ENCODE data around the gene KRTAP17-1. TPM values are rescaled to one million over a fixed set of nuclear protein-coding genes. Genes with fewer than 3 reads are reported as not detected.

KRTAP17-1 gene
- total RNA-seq, 1 donor from 2014 or later: not detected

- no peak overlapping the region for H3K27ac ChIP-seq
- TF ChIP-seq CTCF (IDR thresholded peaks at IDR 0.05): no peak
- H3K36me3 ChIP-seq: no peaks in the 10 kb centered on the region
- DNase-seq: no peak
- H3K9me3 ChIP-seq: peaks cover 5% of the 10 kb centered on the region
- H3K4me1 ChIP-seq: no peaks in the 10 kb centered on the region
- H3K27me3 ChIP-seq (ENCODE audit: low read depth): no peaks in the 10 kb centered on the region
- intact Hi-C loops (cut with DNase I): no loop called here
- ATAC-seq: no peak
- H3K4me3 ChIP-seq: no peak overlapping the region
Measured at GRCh38 chr17:41325126-41325525, 9.6 kb upstream of the KRTAP17-1 start.

DNA sequence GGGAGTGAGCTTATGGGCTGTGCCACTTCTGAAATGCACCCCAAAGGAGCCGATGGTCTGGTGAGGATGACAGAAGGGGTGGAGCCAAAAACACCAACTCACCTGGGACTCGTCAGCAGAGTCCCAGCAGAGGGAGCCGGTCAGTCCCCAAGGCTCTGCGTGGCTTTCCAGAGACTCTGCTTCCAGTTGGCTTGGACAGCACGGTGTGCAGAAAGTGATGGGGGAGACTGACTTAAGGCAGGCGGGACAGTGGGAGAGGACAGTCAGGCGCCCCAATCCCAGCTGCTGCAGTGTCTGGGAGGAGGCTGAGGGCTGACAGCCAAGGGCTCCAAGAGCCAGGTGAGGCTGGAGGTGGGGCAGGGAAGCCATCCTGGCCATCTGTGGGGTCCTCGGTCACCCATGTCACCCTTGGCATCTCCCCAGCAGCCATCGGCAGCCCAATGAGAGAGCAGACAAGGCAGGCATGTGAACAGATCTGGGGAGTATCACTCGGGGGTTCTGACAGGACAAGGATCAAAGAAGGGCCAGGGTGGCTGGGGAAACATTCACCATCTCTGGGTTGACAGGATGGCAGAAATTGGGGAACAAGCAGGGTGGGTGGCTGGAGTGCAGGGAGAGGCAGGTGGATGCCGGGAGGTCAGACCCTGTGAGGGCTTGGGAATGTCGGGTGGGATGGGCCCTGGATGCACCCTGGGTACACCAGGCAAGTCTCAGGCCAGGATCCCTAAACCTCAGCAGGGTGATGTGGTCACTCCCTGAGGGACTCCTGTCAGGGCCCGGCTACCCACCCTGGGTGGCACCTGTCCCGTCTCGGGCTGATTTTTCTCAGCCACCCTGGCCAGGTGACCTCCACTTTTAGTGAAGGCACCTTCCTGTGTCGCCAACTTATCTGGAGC, 8.9 kb upstream of the KRTAP17-1 start:
- no peaks in the 10 kb centered on the region for H3K36me3 ChIP-seq
- no peak overlapping the region for H3K4me3 ChIP-seq
- ATAC-seq: peak; percentile 47 to 54
- H3K4me1 ChIP-seq: no peaks in the 10 kb centered on the region
- no peak for DNase-seq
- intact Hi-C loops (cut with DNase I): no loop called here
- H3K9me3 ChIP-seq: peaks cover 10% of the 10 kb centered on the region
- H3K27ac ChIP-seq: no peak overlapping the region
- TF ChIP-seq CTCF (IDR thresholded peaks at IDR 0.05): peak; percentile 10
- no peaks in the 10 kb centered on the region for H3K27me3 ChIP-seq (ENCODE audit: low read depth)

DNA sequence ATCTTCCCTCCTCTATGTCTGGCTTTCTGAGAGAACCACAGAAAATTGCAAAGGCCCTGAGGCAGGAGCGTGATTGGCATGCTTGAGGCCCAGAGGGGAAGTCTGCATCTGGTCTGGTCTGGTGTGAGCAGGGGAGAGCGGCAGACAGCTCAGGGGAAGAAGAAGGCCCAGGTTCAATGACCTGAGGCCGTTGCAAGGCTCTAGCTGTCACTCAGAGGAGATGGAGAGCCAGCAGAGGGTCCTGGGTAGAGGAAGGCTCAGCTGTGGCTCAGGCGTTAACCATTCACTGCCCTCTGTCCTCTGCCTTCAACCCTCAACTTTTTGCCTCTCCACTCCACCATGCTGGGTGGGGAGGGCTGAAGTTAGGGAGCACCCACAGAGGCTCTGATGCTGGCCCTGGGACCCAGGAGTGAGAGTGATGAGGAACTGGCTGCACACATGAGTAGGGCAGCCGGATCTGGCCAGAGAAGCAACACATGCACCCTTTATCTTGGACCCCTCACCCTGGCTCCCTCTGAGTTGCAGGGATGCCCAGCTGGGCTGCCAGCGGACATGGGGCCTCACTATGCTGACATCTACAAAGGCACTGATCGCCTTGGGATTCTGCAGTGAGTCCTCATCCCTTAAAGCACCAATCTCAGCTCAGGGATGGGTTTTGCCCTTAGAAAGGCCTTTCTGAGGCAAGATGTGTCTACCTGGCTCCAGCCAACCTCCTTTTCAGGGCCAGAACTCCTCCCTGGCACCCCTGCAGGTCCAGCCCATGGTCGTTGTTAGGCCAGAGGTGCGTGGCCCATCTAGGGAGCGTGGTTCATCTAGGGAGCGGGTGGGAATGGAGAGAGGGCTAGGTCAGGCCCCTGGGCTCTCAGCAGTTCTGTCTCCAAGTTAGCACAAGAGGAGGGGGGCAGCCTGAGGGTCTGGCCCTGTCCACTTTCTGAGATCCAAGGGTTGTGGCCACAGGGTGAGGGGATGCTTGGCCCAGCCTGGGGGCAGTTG, 7.7 kb upstream of the KRTAP17-1 start:
- DNase-seq: no peak
- intact Hi-C loops (cut with DNase I): no loop called here

GRCh38 chr17:41322094-41322902, 6.8 kb upstream of the KRTAP17-1 start:
- no peaks in the 10 kb centered on the region for H3K36me3 ChIP-seq
- intact Hi-C loops (cut with DNase I): no loop called here
- DNase-seq (no peak), ATAC-seq (peak; percentile 45 to 65)
- H3K27ac ChIP-seq: no peak overlapping the region
- no peaks in the 10 kb centered on the region for H3K27me3 ChIP-seq (ENCODE audit: low read depth)
- TF ChIP-seq CTCF (IDR thresholded peaks at IDR 0.05): peak; percentile 68
- H3K9me3 ChIP-seq: peaks cover 12% of the 10 kb centered on the region
- H3K4me1 ChIP-seq: no peaks in the 10 kb centered on the region
- H3K4me3 ChIP-seq: no peak overlapping the region

More for the DNA sequence above, 7.7 kb upstream of the KRTAP17-1 start:
- Histone ChIP-seq H3K27ac (no peak overlapping the region), H3K4me1 (no peaks in the 10 kb centered on the region), H3K4me3 (no peak overlapping the region), H3K27me3 (ENCODE audit: low read depth) (no peaks in the 10 kb centered on the region), H3K36me3 (no peaks in the 10 kb centered on the region), H3K9me3 (peaks cover 12% of the 10 kb centered on the region)
- no peak for TF ChIP-seq CTCF (IDR thresholded peaks at IDR 0.05)
- peak in 1 of 2 donors; percentile 8 for ATAC-seq

- ATAC-seq (no peak), DNase-seq (no peak)
- Histone ChIP-seq H3K27ac (no peak overlapping the region), H3K9me3 (peaks cover 12% of the 10 kb centered on the region), H3K4me3 (no peak overlapping the region), H3K4me1 (no peaks in the 10 kb centered on the region), H3K27me3 (ENCODE audit: low read depth) (peaks cover 4% of the 10 kb centered on the region), H3K36me3 (no peaks in the 10 kb centered on the region)
- TF ChIP-seq CTCF (IDR thresholded peaks at IDR 0.05): no peak
- intact Hi-C loops (cut with DNase I): no loop called here
Measured at GRCh38 chr17:41318231-41318630, 2.7 kb upstream of the KRTAP17-1 start.
